ENCODE data around the gene SLC6A9. TPM values are rescaled to one million over a fixed set of nuclear protein-coding genes. Genes with fewer than 3 reads are reported as not detected.

SLC6A9 gene
- total and polyA plus RNA-seq, 2 of the 8 experiments (the other 6 are each of a cell fraction or from before 2014, with no cell fraction given), result 20.2 to 24.2 TPM

DNA sequence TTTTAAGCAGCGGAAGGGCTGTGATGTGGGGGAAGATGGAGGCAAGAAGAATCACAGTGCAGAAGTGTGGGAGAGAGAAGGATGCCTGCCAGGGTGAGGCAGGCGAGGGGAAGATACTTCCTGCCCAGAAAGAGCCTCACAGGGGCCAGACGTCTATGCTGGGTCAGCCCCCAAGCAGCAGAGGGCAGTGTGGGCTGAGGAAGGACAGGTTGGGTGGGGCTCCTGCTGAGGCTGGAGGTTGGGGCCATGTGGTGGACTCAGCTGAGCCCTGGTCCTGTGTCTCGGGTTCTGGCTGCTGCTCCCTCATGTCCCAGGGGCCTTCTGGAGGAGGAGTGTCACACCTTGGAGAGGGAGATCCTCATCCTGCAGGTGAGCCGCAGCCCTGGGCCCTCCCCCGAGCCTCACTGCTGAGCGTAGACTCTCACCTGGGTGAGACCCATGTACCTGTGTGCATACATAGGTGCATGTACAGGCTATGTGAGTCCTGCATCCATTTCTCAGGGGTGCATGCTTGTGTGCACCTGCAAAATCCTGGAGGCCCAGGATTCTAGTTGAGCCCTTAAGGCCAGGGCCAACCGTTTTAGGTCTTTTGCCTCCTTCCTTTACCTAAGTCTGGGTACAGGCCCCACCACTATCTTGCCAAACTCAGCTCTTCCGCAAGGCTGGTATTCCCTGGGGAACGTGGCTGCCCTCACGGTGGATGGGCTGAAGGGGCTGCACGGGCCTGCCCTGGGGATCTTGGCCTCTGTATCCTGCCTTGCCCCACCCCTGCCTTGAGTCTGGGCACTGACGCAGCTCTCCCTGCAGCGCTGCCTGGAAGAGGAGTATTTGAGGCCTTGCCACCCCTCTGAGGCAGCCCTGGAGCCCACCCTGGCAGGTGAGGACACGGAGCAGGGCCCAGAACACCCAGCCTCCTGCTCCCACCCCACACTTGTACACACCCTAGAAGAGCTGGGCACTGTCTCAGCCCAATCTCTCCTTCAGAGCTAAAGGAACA is 36.2 kb downstream of the SLC6A9 start (continued):
- TF ChIP-seq, protein P1, sequence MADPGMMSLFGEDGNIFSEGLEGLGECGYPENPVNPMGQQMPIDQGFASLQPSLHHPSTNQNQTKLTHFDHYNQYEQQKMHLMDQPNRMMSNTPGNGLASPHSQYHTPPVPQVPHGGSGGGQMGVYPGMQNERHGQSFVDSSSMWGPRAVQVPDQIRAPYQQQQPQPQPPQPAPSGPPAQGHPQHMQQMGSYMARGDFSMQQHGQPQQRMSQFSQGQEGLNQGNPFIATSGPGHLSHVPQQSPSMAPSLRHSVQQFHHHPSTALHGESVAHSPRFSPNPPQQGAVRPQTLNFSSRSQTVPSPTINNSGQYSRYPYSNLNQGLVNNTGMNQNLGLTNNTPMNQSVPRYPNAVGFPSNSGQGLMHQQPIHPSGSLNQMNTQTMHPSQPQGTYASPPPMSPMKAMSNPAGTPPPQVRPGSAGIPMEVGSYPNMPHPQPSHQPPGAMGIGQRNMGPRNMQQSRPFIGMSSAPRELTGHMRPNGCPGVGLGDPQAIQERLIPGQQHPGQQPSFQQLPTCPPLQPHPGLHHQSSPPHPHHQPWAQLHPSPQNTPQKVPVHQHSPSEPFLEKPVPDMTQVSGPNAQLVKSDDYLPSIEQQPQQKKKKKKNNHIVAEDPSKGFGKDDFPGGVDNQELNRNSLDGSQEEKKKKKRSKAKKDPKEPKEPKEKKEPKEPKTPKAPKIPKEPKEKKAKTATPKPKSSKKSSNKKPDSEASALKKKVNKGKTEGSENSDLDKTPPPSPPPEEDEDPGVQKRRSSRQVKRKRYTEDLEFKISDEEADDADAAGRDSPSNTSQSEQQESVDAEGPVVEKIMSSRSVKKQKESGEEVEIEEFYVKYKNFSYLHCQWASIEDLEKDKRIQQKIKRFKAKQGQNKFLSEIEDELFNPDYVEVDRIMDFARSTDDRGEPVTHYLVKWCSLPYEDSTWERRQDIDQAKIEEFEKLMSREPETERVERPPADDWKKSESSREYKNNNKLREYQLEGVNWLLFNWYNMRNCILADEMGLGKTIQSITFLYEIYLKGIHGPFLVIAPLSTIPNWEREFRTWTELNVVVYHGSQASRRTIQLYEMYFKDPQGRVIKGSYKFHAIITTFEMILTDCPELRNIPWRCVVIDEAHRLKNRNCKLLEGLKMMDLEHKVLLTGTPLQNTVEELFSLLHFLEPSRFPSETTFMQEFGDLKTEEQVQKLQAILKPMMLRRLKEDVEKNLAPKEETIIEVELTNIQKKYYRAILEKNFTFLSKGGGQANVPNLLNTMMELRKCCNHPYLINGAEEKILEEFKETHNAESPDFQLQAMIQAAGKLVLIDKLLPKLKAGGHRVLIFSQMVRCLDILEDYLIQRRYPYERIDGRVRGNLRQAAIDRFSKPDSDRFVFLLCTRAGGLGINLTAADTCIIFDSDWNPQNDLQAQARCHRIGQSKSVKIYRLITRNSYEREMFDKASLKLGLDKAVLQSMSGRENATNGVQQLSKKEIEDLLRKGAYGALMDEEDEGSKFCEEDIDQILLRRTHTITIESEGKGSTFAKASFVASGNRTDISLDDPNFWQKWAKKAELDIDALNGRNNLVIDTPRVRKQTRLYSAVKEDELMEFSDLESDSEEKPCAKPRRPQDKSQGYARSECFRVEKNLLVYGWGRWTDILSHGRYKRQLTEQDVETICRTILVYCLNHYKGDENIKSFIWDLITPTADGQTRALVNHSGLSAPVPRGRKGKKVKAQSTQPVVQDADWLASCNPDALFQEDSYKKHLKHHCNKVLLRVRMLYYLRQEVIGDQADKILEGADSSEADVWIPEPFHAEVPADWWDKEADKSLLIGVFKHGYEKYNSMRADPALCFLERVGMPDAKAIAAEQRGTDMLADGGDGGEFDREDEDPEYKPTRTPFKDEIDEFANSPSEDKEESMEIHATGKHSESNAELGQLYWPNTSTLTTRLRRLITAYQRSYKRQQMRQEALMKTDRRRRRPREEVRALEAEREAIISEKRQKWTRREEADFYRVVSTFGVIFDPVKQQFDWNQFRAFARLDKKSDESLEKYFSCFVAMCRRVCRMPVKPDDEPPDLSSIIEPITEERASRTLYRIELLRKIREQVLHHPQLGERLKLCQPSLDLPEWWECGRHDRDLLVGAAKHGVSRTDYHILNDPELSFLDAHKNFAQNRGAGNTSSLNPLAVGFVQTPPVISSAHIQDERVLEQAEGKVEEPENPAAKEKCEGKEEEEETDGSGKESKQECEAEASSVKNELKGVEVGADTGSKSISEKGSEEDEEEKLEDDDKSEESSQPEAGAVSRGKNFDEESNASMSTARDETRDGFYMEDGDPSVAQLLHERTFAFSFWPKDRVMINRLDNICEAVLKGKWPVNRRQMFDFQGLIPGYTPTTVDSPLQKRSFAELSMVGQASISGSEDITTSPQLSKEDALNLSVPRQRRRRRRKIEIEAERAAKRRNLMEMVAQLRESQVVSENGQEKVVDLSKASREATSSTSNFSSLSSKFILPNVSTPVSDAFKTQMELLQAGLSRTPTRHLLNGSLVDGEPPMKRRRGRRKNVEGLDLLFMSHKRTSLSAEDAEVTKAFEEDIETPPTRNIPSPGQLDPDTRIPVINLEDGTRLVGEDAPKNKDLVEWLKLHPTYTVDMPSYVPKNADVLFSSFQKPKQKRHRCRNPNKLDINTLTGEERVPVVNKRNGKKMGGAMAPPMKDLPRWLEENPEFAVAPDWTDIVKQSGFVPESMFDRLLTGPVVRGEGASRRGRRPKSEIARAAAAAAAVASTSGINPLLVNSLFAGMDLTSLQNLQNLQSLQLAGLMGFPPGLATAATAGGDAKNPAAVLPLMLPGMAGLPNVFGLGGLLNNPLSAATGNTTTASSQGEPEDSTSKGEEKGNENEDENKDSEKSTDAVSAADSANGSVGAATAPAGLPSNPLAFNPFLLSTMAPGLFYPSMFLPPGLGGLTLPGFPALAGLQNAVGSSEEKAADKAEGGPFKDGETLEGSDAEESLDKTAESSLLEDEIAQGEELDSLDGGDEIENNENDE (IDR thresholded peaks at IDR 0.05; ENCODE audit: insufficient replicate concordance, low read length), result no peak
- TF ChIP-seq SAP30 (IDR thresholded peaks at IDR 0.05; ENCODE audit: insufficient read depth, insufficient replicate concordance, low read length) (no peak), SIX5 (IDR thresholded peaks at IDR 0.05; ENCODE audit: low read depth, low read length) (no peak), CEBPB (IDR thresholded peaks at IDR 0.05; ENCODE audit: low read depth, low read length) (no peak), SRF (IDR thresholded peaks at IDR 0.05; ENCODE audit: low read depth, low read length) (no peak), POLR2AphosphoS5 (IDR thresholded peaks at IDR 0.05; ENCODE audit: low read depth, low read length) (peak; percentile 43), NRF1 (IDR thresholded peaks at IDR 0.05; ENCODE audit: low read depth, low read length) (no peak)
- TF ChIP-seq, protein P2, sequence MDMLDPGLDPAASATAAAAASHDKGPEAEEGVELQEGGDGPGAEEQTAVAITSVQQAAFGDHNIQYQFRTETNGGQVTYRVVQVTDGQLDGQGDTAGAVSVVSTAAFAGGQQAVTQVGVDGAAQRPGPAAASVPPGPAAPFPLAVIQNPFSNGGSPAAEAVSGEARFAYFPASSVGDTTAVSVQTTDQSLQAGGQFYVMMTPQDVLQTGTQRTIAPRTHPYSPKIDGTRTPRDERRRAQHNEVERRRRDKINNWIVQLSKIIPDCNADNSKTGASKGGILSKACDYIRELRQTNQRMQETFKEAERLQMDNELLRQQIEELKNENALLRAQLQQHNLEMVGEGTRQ (IDR thresholded peaks at IDR 0.05; ENCODE audit: low read length), result no peak

All from H1 (cell line).